HUDEP-2 (cell line): ENCODE results near the gene DGKQ.
A peak's percentile ranks its signal among the peaks of the same experiment; 100 is the strongest.

Experiments
- DNase-seq, 76 experiments: peaks; one replicate each; lab custom pipeline; 2025; ENCODE audit not compliant: unreplicated experiment in 76 of 76; lab: John Stamatoyannopoulos, UW

The DGKQ gene

GRCh38 chr4:963276-964225 lies 9.8 kb downstream of the DGKQ start:
- DNase-seq, result no peak

DNA sequence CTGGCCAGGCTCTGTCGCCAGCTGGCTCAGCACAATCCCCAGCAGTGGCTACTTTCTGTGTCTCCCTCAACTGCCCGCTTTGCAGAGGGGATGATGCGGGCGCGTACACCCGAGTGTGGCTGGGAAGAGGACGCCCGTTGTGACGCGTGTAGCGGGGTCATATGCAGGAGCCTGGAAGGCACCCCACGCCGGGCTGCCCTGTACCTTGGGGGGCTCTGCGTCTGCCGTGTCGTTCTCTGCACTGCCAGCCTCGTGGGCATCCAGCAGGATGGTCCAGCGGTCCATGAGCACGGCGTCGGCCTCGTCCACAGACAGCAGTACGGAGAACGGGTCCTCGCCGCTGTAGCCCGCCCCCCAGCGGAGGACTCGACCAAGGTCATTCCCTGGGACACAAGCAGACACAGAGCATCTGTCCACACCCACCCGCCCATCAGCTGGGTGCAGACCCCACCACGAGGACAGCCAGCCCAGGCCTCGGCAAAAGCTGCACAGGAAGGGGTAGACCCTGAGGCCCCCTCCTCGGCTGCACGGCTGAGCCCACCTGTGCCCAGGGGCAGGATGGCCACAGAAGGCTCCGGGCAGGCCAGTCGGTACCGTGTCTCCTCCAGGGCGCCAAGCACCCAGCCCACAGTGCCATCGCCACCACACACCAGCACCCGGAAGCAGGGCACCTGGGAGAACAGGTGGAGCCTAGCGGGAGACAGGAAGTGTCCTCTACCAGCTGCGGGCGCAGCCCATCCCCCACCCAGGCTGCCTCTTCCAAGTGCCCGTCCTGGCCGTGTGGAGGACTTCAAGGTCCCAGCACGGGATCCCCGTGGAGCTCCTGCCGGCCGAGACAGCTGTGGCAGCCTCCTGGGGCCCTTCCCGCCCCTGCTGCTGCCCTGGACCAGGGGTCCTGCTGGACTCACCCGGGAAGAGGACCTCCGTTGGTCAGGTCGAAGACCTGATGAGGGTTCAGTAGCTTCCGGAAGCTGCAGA lies 10.8 kb downstream of the DGKQ start:
- DNase-seq, result no peak

- DNase-seq, result no peak
Measured at GRCh38 chr4:961351-962230, 11.8 kb downstream of the DGKQ start.

- DNase-seq, result no peak
Measured at GRCh38 chr4:960636-961350, 12.6 kb downstream of the DGKQ start.

- peak in 1 of 76 experiments; percentile 2 for DNase-seq
Measured at GRCh38 chr4:960140-960635, 13.2 kb downstream of the DGKQ start.

- DNase-seq, result no peak
Measured at GRCh38 chr4:959338-960139, 13.8 kb downstream of the DGKQ start.

DNA sequence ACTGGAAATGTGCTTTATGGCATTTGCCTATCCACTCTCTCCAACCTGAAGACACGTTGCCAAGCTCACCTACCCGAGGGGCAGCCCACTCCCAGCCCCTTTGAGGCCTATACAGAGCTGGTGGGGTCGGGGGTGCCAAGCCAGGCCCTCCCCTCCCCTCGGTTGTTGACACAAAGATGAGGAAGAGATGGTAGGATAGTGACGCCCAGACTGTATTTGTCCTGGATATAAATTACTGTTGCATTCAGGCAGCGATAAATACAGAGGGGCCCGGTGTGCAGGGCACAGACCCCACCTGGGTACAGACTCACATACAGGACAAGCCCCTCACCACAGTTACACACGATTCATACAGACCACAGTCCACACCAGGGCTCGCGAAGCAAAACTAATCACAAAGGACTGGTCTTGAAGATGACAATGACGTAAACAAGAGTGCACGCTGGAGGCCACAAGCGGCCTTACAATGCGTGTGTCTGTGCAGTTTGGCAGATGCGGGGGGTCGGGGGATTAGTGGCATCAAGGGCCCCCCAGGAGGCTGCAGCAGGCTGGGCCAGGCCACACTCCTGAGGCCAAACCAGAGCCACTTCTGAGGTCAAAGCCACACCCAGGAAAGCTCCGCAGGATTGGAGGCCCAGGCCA lies 14.6 kb downstream of the DGKQ start:
- DNase-seq, result no peak

GRCh38 chr4:958314-958665 lies 15.1 kb downstream of the DGKQ start:
- DNase-seq, result no peak

DNA sequence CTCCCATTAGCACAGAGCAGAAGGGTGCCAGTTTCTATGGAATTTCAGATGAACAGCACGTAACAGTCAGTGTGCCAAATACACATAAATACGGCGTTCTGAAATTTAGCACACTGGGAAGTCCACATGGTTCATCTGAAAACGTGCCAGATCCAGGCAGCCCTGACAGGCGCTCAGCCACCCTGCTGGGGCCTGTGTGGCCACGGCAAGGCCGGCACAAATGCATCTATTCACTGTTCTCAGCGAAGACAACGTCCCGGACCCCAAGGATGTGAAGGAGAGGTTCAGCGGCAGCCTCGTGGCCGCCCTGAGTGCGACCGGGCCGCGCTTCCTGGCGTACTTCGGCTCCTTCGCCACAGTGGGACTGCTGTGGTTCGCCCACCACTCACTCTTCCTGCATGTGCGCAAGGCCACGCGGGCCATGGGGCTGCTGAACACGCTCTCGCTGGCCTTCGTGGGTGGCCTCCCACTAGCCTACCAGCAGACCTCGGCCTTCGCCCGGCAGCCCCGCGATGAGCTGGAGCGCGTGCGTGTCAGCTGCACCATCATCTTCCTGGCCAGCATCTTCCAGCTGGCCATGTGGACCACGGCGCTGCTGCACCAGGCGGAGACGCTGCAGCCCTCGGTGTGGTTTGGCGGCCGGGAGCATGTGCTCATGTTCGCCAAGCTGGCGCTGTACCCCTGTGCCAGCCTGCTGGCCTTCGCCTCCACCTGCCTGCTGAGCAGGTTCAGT lies 15.6 kb downstream of the DGKQ start:
- DNase-seq, result no peak

DNA sequence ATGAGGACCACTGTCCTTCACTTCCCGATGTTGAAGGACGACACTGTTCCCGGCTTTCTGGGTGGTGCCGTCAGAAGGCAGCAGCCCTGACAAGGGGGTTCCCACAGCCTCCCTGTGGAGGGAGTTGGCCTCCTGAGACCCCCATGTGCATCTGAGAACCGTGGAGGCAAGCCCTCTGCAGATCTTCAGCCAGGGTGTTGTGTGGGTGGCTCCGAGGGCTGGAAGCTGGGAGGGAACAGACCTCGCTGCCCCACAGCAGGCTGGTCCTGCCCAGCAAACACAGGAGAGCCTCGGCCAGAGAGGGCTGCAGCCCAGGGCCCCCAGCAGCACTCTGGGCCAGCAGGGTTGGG lies 16.2 kb downstream of the DGKQ start:
- DNase-seq, result no peak

GRCh38 chr4:956531-957230 lies 16.7 kb downstream of the DGKQ start:
- no peak for DNase-seq

DNA sequence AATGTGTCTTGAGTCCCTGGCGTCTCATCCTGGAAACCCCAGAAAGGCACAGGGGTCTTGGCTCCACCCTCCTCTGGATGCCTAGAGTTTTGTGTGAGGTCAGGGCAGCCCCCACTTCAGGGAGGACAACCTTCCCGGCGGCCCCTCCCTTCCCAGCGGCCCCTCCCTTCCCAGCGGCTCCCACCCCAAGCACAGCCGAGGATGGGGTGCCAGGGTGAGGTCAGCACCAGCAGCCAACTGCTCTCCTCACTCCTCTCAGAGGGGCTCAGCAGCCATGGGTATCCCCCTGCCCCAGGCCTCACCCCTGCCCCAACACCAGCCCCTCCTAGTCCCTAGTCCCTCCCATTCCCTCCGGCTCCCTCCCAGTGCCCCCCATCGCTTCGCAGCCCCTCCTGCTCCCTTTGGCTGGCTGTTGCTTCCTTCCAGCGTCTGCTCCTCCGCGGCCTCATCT lies 17.4 kb downstream of the DGKQ start:
- no peak for DNase-seq

- no peak for DNase-seq
Measured at GRCh38 chr4:955161-955921, 18.0 kb downstream of the DGKQ start.

DNA sequence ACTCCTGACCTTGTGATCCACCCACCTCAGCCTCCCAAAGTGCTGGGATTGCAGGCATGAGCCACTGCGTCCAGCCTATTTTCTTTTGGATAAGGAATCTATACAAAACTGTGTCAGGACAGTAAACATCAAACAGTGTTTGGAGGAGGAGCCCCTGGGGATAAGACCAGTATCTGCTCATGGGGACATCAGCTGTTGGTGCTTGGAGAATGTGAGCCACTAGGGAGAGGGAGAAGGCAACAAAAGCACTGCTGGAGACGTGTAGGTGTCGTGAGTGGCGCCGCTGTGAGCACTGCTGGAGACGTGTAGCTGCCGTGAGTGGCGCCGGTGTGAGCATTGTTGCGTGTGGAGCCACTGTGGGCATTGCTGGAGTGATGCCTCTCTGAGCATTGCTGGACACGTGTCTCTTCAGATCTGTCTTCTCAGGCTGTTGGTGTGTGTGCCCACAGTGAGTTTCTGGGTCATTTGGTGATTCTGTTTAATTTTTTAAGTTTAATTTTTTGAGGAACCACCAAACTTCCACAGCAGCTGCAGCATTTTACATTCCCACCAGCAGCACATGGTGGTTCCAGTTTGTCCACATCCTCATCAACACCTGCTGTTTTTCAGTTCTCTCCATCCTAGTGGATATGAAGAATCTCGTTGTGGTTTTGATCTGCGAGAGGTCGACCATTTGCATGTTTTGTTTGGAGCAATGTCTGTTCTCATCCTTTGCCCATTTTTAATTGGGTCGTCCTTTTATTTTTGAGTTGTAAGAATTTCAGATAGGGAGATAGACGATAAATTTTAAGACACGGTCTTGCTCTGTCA lies 19.0 kb downstream of the DGKQ start:
- DNase-seq, result no peak

DNA sequence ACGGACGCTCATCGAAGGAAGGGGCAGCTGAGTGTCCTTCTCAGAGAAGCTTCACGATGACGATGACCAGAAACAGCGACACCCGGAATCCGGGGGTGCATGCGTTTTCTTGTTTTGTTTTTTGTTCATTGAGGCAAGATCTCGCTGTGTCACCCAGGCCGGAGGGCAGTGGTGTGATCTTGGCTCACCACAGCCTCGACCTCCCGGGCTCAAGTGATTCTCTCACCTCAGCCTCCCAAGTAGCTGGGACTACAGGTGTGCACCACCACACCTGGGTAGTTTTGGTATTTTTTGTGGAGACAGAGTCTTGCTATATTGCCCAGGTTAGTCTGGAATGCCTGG lies 19.8 kb downstream of the DGKQ start:
- no peak for DNase-seq
